Liver (tissue), 3 donors: Measurements from ENCODE around the gene PTGS2.

ENCODE experiments used
- ATF3 ChIP-seq: IDR thresholded peaks from 2 replicates; pipeline ENCODE4 v1.6.1; 2016; ENCODE audit warnings: antibody characterized with exemption
- EGR1 ChIP-seq, 2 donors: IDR thresholded peaks; 2 replicates each; pipeline ENCODE4 v1.6.1; 2016 to 2018; ENCODE audit warnings: antibody characterized with exemption in 2 of 2, low read depth in 2 of 2
- FOXA1 ChIP-seq: IDR thresholded peaks from 2 replicates; pipeline ENCODE4 v1.6.1; 2016; ENCODE audit warnings: antibody characterized with exemption
- GABPA ChIP-seq, 2 donors: IDR thresholded peaks in 1 of 2; conservative IDR thresholded peaks in 1 of 2; 2 replicates each; pipeline ENCODE4 v1.6.1; 2016; ENCODE audit warnings: antibody characterized with exemption in 2 of 2, mild to moderate bottlenecking in 1 of 2, moderate library complexity in 1 of 2
- HNF4A ChIP-seq, 2 donors: conservative IDR thresholded peaks; 2 replicates each; pipeline ENCODE4 v1.6.1; 2016; ENCODE audit warnings: antibody characterized with exemption in 2 of 2, mild to moderate bottlenecking in 2 of 2
- TAF1 ChIP-seq: conservative IDR thresholded peaks from 2 replicates; pipeline ENCODE4 v1.6.1; 2016; ENCODE audit warnings: antibody characterized with exemption, mild to moderate bottlenecking
- YY1 ChIP-seq: IDR thresholded peaks from 2 replicates; pipeline ENCODE4 v1.6.1; 2016; ENCODE audit warnings: antibody characterized with exemption, mild to moderate bottlenecking
- TF ChIP-seq, protein P1 (sequence below): fragments of 150-350 bp; IDR thresholded peaks from 2 replicates; pipeline ENCODE4 v1.5.1; 2017; ENCODE audit warnings: improper control_type of control experiment, low read depth, low read length; ENCODE audit not compliant: missing input control
- TF ChIP-seq, protein P2 (sequence below): IDR thresholded peaks from 2 replicates; pipeline ENCODE4 v1.6.1; 2016; ENCODE audit warnings: antibody characterized with exemption
- TF ChIP-seq, protein P3 (sequence below): IDR thresholded peaks from 2 replicates; pipeline ENCODE4 v1.6.1; 2016; ENCODE audit warnings: antibody characterized with exemption, mild to moderate bottlenecking
- donor health status: healthy.
- donor health status: healthy.

DNA sequence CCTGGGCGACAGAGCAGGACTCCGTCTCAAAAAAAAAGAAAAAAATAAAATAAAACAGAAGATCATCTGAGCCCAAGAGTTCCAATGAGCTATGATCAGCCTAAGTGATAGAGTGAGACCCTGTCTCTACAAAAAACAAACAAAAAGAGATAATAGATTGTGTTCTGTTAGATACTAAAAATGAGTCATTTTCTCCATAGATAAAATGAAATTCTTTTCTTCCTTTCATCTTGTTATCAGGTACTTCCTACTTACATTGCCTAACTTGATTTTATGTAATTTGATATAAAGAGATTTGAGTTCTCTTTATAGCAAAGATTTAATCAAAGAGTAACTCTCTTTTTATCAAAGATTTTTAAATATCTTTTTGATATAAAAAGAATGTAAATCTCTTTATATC is 19.3 kb upstream of the PTGS2 start:
- TF ChIP-seq, protein P1, sequence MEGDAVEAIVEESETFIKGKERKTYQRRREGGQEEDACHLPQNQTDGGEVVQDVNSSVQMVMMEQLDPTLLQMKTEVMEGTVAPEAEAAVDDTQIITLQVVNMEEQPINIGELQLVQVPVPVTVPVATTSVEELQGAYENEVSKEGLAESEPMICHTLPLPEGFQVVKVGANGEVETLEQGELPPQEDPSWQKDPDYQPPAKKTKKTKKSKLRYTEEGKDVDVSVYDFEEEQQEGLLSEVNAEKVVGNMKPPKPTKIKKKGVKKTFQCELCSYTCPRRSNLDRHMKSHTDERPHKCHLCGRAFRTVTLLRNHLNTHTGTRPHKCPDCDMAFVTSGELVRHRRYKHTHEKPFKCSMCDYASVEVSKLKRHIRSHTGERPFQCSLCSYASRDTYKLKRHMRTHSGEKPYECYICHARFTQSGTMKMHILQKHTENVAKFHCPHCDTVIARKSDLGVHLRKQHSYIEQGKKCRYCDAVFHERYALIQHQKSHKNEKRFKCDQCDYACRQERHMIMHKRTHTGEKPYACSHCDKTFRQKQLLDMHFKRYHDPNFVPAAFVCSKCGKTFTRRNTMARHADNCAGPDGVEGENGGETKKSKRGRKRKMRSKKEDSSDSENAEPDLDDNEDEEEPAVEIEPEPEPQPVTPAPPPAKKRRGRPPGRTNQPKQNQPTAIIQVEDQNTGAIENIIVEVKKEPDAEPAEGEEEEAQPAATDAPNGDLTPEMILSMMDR, result no peak
- TF ChIP-seq, protein P2, sequence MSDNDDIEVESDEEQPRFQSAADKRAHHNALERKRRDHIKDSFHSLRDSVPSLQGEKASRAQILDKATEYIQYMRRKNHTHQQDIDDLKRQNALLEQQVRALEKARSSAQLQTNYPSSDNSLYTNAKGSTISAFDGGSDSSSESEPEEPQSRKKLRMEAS, result no peak
- TF ChIP-seq TAF1 (no peak), GABPA (IDR thresholded peaks at IDR 0.05 in 1 of 2, conservative IDR thresholded peaks at IDR 0.05 in 1 of 2) (no peak), EGR1 (IDR thresholded peaks at IDR 0.05; ENCODE audit: low read depth in 2 of 2) (no peak), ATF3 (no peak), YY1 (no peak), HNF4A (conservative IDR thresholded peaks at IDR 0.05) (no peak), FOXA1 (no peak)
- TF ChIP-seq, protein P3, sequence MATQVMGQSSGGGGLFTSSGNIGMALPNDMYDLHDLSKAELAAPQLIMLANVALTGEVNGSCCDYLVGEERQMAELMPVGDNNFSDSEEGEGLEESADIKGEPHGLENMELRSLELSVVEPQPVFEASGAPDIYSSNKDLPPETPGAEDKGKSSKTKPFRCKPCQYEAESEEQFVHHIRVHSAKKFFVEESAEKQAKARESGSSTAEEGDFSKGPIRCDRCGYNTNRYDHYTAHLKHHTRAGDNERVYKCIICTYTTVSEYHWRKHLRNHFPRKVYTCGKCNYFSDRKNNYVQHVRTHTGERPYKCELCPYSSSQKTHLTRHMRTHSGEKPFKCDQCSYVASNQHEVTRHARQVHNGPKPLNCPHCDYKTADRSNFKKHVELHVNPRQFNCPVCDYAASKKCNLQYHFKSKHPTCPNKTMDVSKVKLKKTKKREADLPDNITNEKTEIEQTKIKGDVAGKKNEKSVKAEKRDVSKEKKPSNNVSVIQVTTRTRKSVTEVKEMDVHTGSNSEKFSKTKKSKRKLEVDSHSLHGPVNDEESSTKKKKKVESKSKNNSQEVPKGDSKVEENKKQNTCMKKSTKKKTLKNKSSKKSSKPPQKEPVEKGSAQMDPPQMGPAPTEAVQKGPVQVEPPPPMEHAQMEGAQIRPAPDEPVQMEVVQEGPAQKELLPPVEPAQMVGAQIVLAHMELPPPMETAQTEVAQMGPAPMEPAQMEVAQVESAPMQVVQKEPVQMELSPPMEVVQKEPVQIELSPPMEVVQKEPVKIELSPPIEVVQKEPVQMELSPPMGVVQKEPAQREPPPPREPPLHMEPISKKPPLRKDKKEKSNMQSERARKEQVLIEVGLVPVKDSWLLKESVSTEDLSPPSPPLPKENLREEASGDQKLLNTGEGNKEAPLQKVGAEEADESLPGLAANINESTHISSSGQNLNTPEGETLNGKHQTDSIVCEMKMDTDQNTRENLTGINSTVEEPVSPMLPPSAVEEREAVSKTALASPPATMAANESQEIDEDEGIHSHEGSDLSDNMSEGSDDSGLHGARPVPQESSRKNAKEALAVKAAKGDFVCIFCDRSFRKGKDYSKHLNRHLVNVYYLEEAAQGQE, result no peak
